Left lung (tissue), 10 donors: ENCODE results near the gene GK2. TPM values are rescaled to one million over a fixed set of nuclear protein-coding genes. Genes with fewer than 3 reads are reported as not detected.

Source experiments
- ATAC-seq: fragments of 200-7000 bp; cut with Tn5 transposase; one replicate; pipeline ENCODE4 v1.9.1; 2020; ENCODE audit warnings: moderate library complexity
- DNase-seq, 4 donors: peaks; one replicate each; pipeline ENCODE4 v3.0.0-alpha.2; 2013 to 2020
- H3K27ac ChIP-seq, 2 donors: fragments of 200-600 bp; sonication (generic) in 1 of 2; one replicate each; pipeline versions ENCODE4 v1.5.0 to v1.8.0; 2020 to 2021
- H3K27me3 ChIP-seq, 2 donors: fragments of 200-600 bp; sonication (generic) in 1 of 2; one replicate each; pipeline versions ENCODE4 v1.5.0 to v1.8.0; 2020 to 2021
- H3K36me3 ChIP-seq, 2 donors: fragments of 200-600 bp; sonication (generic) in 1 of 2; one replicate each; pipeline versions ENCODE4 v1.5.0 to v1.8.0; 2020 to 2021
- H3K4me1 ChIP-seq, 2 donors: fragments of 200-600 bp; one replicate each; pipeline ENCODE4 v1.8.0; 2021
- H3K4me3 ChIP-seq, 2 donors: fragments of 200-600 bp; sonication (generic) in 1 of 2; one replicate each; pipeline versions ENCODE4 v1.5.0 to v1.8.0; 2020 to 2021; ENCODE audit warnings: mild to moderate bottlenecking in 1 of 2
- H3K9me3 ChIP-seq, 2 donors: fragments of 200-600 bp; sonication (generic) in 1 of 2; one replicate each; pipeline versions ENCODE4 v1.5.0 to v1.8.0; 2020 to 2021
- CTCF ChIP-seq, 2 donors: fragments of 200-600 bp; sonication (generic) in 1 of 2; IDR thresholded peaks; one replicate each; pipeline versions ENCODE4 v1.5.0 to v1.8.0; 2021; ENCODE audit warnings: antibody characterized with exemption in 2 of 2
- intact Hi-C, 2 donors: fragments of 100-400 bp; cut with DNase I; formaldehyde crosslinking; loops; one replicate each; pipeline versions ENCODE4 v1.11.2 to v1.14.2; 2022
- polyA plus RNA-seq, 6 donors: library from polyadenylated mRNA; unstranded; fragments of 120-200 nt; gene quantifications; one replicate each; pipeline ENCODE4 v1.2.1, GENCODE V29; 2013; ENCODE audit not compliant: insufficient read length in 6 of 6
- total RNA-seq, 2 donors: library from RNA; stranded (reverse); fragmentation: NEBNext Ultra II Directional; extraction: Animal tissue kit (Norgen Biotek cat#: 25700); gene quantifications; one replicate each; pipeline ENCODE4 v1.2.1, GENCODE V29; 2021
- donor health status: DM: no; HTN: yes; CAD: no.
- donor health status: DM: no; HTN: no; CAD: no.

The GK2 gene
- total and polyA plus RNA-seq, 8 donors = not detected

GRCh38 chr4:79370026-79370425 is 38.0 kb downstream of the GK2 start:
- DNase-seq (no peak), ATAC-seq (no peak)
- Histone ChIP-seq H3K27me3 (no peaks in the 10 kb centered on the region), H3K4me3 (no peak overlapping the region), H3K27ac (no peak overlapping the region), H3K9me3 (no peaks in the 10 kb centered on the region), H3K36me3 (no peaks in the 10 kb centered on the region), H3K4me1 (no peaks in the 10 kb centered on the region)
- TF ChIP-seq CTCF (IDR thresholded peaks at IDR 0.05) = no peak
- intact Hi-C loops = no loop called here

GRCh38 chr4:79367096-79367495 is 40.9 kb downstream of the GK2 start:
- DNase-seq = no peak
- Histone ChIP-seq H3K27ac (no peak overlapping the region), H3K9me3 (no peaks in the 10 kb centered on the region), H3K4me1 (no peaks in the 10 kb centered on the region), H3K36me3 (no peaks in the 10 kb centered on the region), H3K27me3 (no peaks in the 10 kb centered on the region), H3K4me3 (no peak overlapping the region)
- intact Hi-C loops = no loop called here
- no peak for TF ChIP-seq CTCF (IDR thresholded peaks at IDR 0.05)
- no peak for ATAC-seq

- Histone ChIP-seq H3K4me1 (no peaks in the 10 kb centered on the region), H3K27ac (no peak overlapping the region), H3K36me3 (no peaks in the 10 kb centered on the region), H3K4me3 (no peak overlapping the region), H3K27me3 (no peaks in the 10 kb centered on the region), H3K9me3 (no peaks in the 10 kb centered on the region)
- DNase-seq (no peak), ATAC-seq (no peak)
- intact Hi-C loops = no loop called here
- TF ChIP-seq CTCF (IDR thresholded peaks at IDR 0.05) = no peak
Measured at GRCh38 chr4:79366422-79366821, 41.6 kb downstream of the GK2 start.

GRCh38 chr4:79364061-79364460 is 44.0 kb downstream of the GK2 start:
- intact Hi-C loops = no loop called here
- H3K4me1 ChIP-seq = no peaks in the 10 kb centered on the region
- ATAC-seq (no peak), DNase-seq (no peak)
- no peaks in the 10 kb centered on the region for H3K9me3 ChIP-seq
- H3K4me3 ChIP-seq = no peak overlapping the region
- H3K27ac ChIP-seq = no peak overlapping the region
- H3K36me3 ChIP-seq = no peaks in the 10 kb centered on the region
- TF ChIP-seq CTCF (IDR thresholded peaks at IDR 0.05) = no peak
- H3K27me3 ChIP-seq = no peaks in the 10 kb centered on the region

GRCh38 chr4:79362626-79363025 is 45.4 kb downstream of the GK2 start:
- DNase-seq = no peak
- H3K36me3 ChIP-seq = no peaks in the 10 kb centered on the region
- H3K4me3 ChIP-seq = no peak overlapping the region
- no peak for TF ChIP-seq CTCF (IDR thresholded peaks at IDR 0.05)
- no peaks in the 10 kb centered on the region for H3K4me1 ChIP-seq
- H3K27ac ChIP-seq = no peak overlapping the region
- ATAC-seq = no peak
- H3K9me3 ChIP-seq = no peaks in the 10 kb centered on the region
- intact Hi-C loops = no loop called here
- no peaks in the 10 kb centered on the region for H3K27me3 ChIP-seq
